WI38 (cell line): Measurements from ENCODE around the gene VPS54.
A peak's percentile ranks its signal among the peaks of the same experiment; 100 is the strongest.

ENCODE experiments used
- H3K4me3 ChIP-seq: 2 replicates; pipeline ENCODE4 v1.5.1; 2011; ENCODE audit warnings: low read depth, mild to moderate bottlenecking, control low read depth, low read length
- CTCF ChIP-seq: IDR thresholded peaks from 2 replicates; pipeline ENCODE4 v1.5.1; 2012; ENCODE audit warnings: low read depth, mild to moderate bottlenecking, control low read depth, low read length

Gene VPS54

DNA sequence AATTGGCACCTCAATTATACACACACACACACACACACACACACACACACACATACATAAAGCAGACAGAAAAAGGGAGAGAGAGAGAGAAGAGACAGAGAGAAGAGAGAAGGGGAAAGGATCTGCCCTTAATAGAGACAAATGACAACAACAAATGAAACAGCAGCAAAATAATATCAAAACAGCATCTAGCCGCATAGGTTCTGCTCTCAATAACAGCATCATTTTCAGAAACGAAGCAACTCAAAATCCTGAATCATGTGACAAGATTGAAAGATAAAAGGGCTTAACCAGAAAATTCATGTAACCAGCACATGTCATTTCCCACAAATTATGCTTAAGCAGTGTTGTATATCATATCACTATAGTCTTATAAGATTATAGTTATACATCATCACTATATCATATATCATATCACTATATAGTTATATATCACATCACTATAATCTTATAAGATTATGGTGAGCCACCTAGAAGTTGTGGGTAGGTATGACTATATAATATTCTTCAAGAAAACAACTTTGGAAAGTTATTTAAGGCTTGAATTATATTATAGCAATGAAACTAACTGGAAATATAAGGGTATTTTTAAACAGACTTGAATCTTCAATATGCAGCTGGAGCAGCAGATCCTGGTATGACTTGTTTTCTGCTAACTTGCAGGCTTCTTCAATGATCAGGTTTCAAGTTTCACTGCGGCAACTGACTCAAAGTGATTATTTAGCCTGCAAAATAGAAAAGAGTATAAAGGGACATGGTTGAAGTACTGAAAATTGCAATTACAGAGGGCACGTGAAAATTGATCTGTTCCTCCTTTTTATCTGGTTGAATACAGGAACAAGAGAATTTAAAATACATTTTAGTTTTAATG, 16.1 kb upstream of the VPS54 start:
- H3K4me3 ChIP-seq, result no peak overlapping the region
- no peak for TF ChIP-seq CTCF

DNA sequence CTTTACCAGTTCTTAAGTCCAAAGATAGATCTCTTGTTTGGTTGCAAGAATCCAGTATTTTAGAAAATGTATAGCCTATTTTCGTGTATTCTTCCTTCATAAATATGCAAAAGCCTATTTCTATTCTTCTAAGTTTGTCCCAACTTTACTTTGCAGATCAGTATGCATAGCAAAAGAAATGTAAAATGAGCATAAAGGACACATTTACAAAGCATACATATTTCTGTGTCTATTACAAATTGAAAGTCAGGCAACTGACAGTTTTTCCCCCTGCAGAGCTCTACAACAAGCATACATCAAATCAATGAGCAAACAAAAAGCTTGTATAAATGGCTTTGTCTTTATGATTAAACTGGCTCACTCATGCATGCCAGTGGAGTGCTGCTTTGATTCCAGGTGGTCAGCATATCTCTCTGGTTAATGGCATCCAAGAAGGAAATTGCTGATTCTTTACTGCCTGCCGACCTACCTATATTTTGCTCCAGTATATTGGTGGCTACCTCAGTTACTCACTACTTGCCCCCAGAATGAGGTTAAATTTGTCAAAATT, 10.0 kb upstream of the VPS54 start:
- TF ChIP-seq CTCF, result no peak
- no peak overlapping the region for H3K4me3 ChIP-seq

DNA sequence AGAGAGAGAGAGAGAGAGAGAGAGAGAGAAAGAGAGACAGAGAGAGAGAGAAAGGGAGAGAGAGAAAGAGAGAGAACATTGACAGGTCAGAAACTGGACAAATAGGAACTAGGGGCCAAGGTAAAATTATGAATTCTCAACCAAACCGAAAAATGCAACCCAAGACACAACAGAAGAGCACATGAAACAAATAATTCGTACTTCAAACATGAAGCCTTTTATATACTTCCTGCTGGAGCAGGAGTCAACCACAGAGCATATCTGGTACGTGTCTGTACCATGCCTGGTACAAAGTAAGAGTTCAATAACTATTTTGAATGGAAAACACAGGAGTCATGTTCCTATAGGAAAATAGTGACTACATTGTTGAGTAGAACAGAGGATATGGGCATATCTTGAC, 6.5 kb upstream of the VPS54 start:
- TF ChIP-seq CTCF, result no peak

DNA sequence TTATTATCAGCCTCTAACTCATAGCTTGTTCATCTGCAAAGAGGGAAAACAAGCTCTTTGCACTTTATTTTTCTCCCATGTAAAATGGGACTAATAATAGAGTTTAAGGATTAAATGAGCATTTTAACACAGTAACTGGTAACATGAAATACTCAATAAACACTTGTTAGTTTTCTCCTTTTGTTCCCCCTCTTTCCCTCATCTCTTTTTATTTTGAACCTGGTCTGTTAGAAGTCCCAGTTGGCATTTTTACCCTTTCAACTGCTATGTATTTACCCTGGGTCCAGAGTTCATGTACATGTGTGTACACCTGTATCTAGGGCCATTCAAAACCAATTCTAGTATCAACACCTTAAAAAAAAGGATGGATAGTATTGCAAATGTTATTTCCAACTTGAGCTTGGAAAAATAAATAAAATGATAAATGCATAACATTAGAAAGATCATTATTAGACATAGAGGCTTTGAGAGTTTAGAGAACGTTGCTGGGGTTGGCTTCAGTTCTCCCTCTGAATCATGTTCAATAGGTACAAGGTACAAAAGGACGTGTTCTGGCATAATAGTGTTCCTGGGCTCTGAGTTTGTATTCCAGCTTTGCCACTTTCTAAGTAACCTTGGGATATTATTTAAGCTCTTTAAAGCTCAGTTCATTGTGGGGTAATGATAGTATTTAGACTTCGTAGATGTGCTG, 5.2 kb upstream of the VPS54 start:
- TF ChIP-seq CTCF, result no peak
- H3K4me3 ChIP-seq, result no peak overlapping the region

More for the DNA sequence above, 6.5 kb upstream of the VPS54 start:
- H3K4me3 ChIP-seq, result no peak overlapping the region

- no peak for TF ChIP-seq CTCF
- no peak overlapping the region for H3K4me3 ChIP-seq
Observed at GRCh38 chr2:64023485-64024258, 4.4 kb upstream of the VPS54 start.

- 0 out of 2 replicates have a peak overlapping the region, but pooled peaks have one; percentile 12 for H3K4me3 ChIP-seq
- no peak for TF ChIP-seq CTCF
Observed at GRCh38 chr2:64021578-64021977, 2.4 kb upstream of the VPS54 start.
